Endothelial cell of umbilical vein (primary cell): ENCODE measurements around the gene FAM204A. TPM values are rescaled to one million over a fixed set of nuclear protein-coding genes. Genes with fewer than 3 reads are reported as not detected.

ENCODE experiments used
- BruUV-seq: library from RNA; stranded (reverse); fragments of 400-500 nt; replicated peaks from 2 replicates; lab custom pipeline; 2021; lab: Mats Ljungman, UMichigan
- CTCF ChIA-PET: fragments of 300-600, 350-600 bp; sonication (Branson Sonifier 250); formaldehyde crosslinking; loops from one replicate; lab custom pipeline; 2021; ENCODE audit warnings: antibody characterized with exemption, inconsistent platforms; lab: Charles Lee
- POLR2A ChIA-PET: fragments of 300-600, 350-600 bp; sonication (Branson Sonifier 250); formaldehyde crosslinking; loops from one replicate; lab custom pipeline; 2021; ENCODE audit warnings: antibody characterized with exemption, inconsistent platforms; lab: Charles Lee
- DNase-seq: peaks from one replicate; pipeline ENCODE4 v3.0.0-alpha.2; 2011; ENCODE audit warnings: low read depth, low spot score
- FAIRE-seq: peaks from 2 replicates; lab custom pipeline; 2011; peaks lifted over from hg19 to GRCh38; lab: Jason Lieb, UNC
- H2AFZ ChIP-seq: 2 replicates; pipeline ENCODE4 v1.6.0; 2012; ENCODE audit warnings: low read depth, low read length, control low read depth, inconsistent platforms
- H3K27ac ChIP-seq: 2 replicates; pipeline ENCODE4 v1.5.1; 2011; ENCODE audit warnings: low read depth, mild to moderate bottlenecking, control low read depth, low read length, moderate library complexity; ENCODE audit not compliant: insufficient read depth
- H3K27me3 ChIP-seq, 2 experiments: 2 replicates each; pipeline versions ENCODE4 v1.6.0 to v1.6.1; 2011; ENCODE audit warnings: low read length in 2 of 2, mixed read lengths in 1 of 2; ENCODE audit not compliant: control insufficient read depth in 2 of 2, insufficient read depth in 2 of 2
- H3K36me3 ChIP-seq, 2 experiments: 2 replicates in 1 of 2; 3 replicates in 1 of 2; pipeline ENCODE4 v1.5.1; 2011; ENCODE audit warnings: low read length in 2 of 2, mild to moderate bottlenecking in 1 of 2, moderate library complexity in 1 of 2; ENCODE audit not compliant: control insufficient read depth in 2 of 2, insufficient read depth in 2 of 2; ENCODE audit errors: extremely low read depth in 1 of 2
- H3K4me1 ChIP-seq: 3 replicates; pipeline ENCODE4 v1.5.1; 2011; ENCODE audit warnings: mild to moderate bottlenecking, low read length; ENCODE audit not compliant: control insufficient read depth, insufficient read depth; ENCODE audit errors: extremely low read depth
- H3K4me2 ChIP-seq: 2 replicates; pipeline ENCODE4 v1.6.1; 2011; ENCODE audit warnings: low read length, control low read depth, mixed read lengths; ENCODE audit not compliant: insufficient read depth
- H3K4me3 ChIP-seq, 3 experiments: fragments of 200-600 bp in 1 of 3; sonication (generic), shearing (Covaris generic) in 1 of 3; replicated peaks in 1 of 3; 2 replicates each; pipeline ENCODE4 v1.5.1; 2011 to 2016; ENCODE audit warnings: control low read depth in 3 of 3, low read length in 3 of 3, mild to moderate bottlenecking in 2 of 3, inconsistent platforms in 1 of 3, low read depth in 1 of 3, moderate library complexity in 1 of 3; ENCODE audit not compliant: insufficient read depth in 1 of 3
- H3K79me2 ChIP-seq: 2 replicates; pipeline ENCODE4 v1.6.0; 2012; ENCODE audit warnings: low read length, inconsistent platforms; ENCODE audit not compliant: control insufficient read depth, insufficient read depth
- H3K9ac ChIP-seq: replicated peaks from 2 replicates; pipeline ENCODE3; 2011; ENCODE audit warnings: low read length, control low read depth; ENCODE audit not compliant: insufficient read depth; ENCODE audit errors: extremely low read depth
- H3K9me1 ChIP-seq: replicated peaks from 3 replicates; pipeline ENCODE4 v1.6.0; 2011; ENCODE audit warnings: mild to moderate bottlenecking, low read length; ENCODE audit not compliant: control insufficient read depth, insufficient read depth; ENCODE audit errors: extremely low read depth
- H3K9me3 ChIP-seq: replicated peaks from 2 replicates; pipeline ENCODE4 v1.5.1; 2012; ENCODE audit warnings: low read length, inconsistent platforms; ENCODE audit not compliant: control insufficient read depth, insufficient read depth
- H4K20me1 ChIP-seq: replicated peaks from 2 replicates; pipeline ENCODE3; 2011; ENCODE audit warnings: mild to moderate bottlenecking, low read length; ENCODE audit not compliant: control insufficient read depth, insufficient read depth; ENCODE audit errors: extremely low read depth
- EZH2 ChIP-seq: IDR thresholded peaks from 2 replicates; pipeline ENCODE4 v1.6.1; 2012; ENCODE audit warnings: borderline replicate concordance, low read depth, mild to moderate bottlenecking, moderate library complexity, low read length, inconsistent platforms; ENCODE audit not compliant: severe bottlenecking
- FOS ChIP-seq: IDR thresholded peaks from 2 replicates; pipeline ENCODE4 v1.6.1; 2011; ENCODE audit warnings: mild to moderate bottlenecking, low read length, moderate library complexity, borderline replicate concordance; ENCODE audit not compliant: insufficient read depth
- GATA2 ChIP-seq: IDR thresholded peaks from 2 replicates; pipeline ENCODE4 v1.7.0; 2011; ENCODE audit warnings: low read depth, mild to moderate bottlenecking, moderate library complexity, mixed read lengths, low read length; ENCODE audit not compliant: insufficient read length, insufficient read depth
- JUN ChIP-seq: IDR thresholded peaks from 2 replicates; pipeline ENCODE4 v1.6.1; 2011; ENCODE audit warnings: borderline replicate concordance, low read depth; ENCODE audit not compliant: insufficient read length, insufficient read depth
- MYC ChIP-seq: IDR thresholded peaks from one replicate; pipeline ENCODE4 v1.6.1; 2011; ENCODE audit warnings: mild to moderate bottlenecking, low read depth, low read length
- POLR2A ChIP-seq: IDR thresholded peaks from 2 replicates; pipeline ENCODE4 v1.6.1; 2012; ENCODE audit warnings: low read depth, mild to moderate bottlenecking, control low read depth, low read length
- POLR2AphosphoS5 ChIP-seq: IDR thresholded peaks from 2 replicates; pipeline ENCODE4 v1.6.1; 2012; ENCODE audit warnings: low read depth, mild to moderate bottlenecking, control low read depth, low read length, moderate library complexity; ENCODE audit not compliant: insufficient read depth
- dilution Hi-C: fragments of 300-500 bp; cut with MboI; formaldehyde crosslinking; loops from one replicate; pipeline ENCODE4 v1.15.0; 2019; ENCODE audit warnings: low sequenced_read_pairs; ENCODE audit not compliant: extremely low pct_ligation_motif_present
- intact Hi-C: fragments of 100-400 bp; cut with micrococcal nuclease; formaldehyde crosslinking; loops from one replicate; pipeline ENCODE4 v1.10.0; 2022
- polyA plus RNA-seq, 4 experiments: library from polyadenylated mRNA; depleted of rRNA in 3 of 4; stranded (reverse) in 3 of 4; unstranded in 1 of 4; fragments of >200 nt; gene quantifications; 2 replicates each; pipeline versions ENCODE4 v1.2.1 to v1.2.3, GENCODE V29; 2011 to 2012; ENCODE audit warnings: missing spikeins in 1 of 4
- total RNA-seq: library from RNA; stranded (reverse); gene quantifications from 2 replicates; pipeline ENCODE4 v1.2.3, GENCODE V29; 2021
- TF ChIP-seq, protein P1 (sequence below), 2 donors: IDR thresholded peaks; 1 replicate in 1 of 2; 2 replicates in 1 of 2; pipeline ENCODE4 v1.5.1; 2011; ENCODE audit warnings: low read length in 2 of 2, mild to moderate bottlenecking in 2 of 2, moderate library complexity in 2 of 2, control low read depth in 1 of 2, inconsistent platforms in 1 of 2, low read depth in 1 of 2; ENCODE audit not compliant: insufficient read depth in 1 of 2; ENCODE audit errors: extremely low read depth in 1 of 2
- TF ChIP-seq, protein P2 (sequence below): IDR thresholded peaks from 2 replicates; pipeline ENCODE4 v1.6.1; 2011; ENCODE audit not compliant: insufficient read depth, insufficient read length

Gene FAM204A
- total and polyA plus RNA-seq, 2 donors (not counting 3 experiments of a cell fraction or from before 2014, with no cell fraction given) = 11.1 to 73.7 TPM

DNA sequence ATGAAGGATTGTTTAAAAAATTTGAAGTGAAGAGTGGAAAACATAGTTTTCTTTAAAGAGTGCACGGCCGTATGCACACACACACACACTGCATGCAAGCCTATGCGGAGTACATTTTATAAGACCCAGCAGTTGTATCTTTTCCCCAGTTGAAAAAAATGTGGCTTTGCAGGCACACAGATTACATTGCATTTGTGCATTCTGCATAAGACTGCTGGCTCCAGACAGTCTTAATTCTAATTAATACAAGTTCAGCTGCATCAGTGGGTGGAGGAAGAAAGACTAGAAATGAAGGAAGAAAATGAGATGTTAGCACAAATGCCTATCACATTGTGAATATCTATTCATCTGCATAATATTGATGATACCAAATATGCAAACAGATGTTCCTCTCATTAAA is 79.6 kb downstream of the FAM204A start:
- POLR2A ChIA-PET = no interaction called here

More for the DNA sequence above, 79.6 kb downstream of the FAM204A start:
- intact Hi-C loops (no loop called here), dilution Hi-C loops (no loop called here)
- TF ChIP-seq, protein P1, sequence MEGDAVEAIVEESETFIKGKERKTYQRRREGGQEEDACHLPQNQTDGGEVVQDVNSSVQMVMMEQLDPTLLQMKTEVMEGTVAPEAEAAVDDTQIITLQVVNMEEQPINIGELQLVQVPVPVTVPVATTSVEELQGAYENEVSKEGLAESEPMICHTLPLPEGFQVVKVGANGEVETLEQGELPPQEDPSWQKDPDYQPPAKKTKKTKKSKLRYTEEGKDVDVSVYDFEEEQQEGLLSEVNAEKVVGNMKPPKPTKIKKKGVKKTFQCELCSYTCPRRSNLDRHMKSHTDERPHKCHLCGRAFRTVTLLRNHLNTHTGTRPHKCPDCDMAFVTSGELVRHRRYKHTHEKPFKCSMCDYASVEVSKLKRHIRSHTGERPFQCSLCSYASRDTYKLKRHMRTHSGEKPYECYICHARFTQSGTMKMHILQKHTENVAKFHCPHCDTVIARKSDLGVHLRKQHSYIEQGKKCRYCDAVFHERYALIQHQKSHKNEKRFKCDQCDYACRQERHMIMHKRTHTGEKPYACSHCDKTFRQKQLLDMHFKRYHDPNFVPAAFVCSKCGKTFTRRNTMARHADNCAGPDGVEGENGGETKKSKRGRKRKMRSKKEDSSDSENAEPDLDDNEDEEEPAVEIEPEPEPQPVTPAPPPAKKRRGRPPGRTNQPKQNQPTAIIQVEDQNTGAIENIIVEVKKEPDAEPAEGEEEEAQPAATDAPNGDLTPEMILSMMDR (IDR thresholded peaks at IDR 0.05; ENCODE audit: extremely low read depth in 1 of 2, insufficient read depth in 1 of 2, low read depth in 1 of 2, low read length in 2 of 2) = no peak
- TF ChIP-seq JUN (no peak), EZH2 (no peak), GATA2 (no peak), MYC (no peak), FOS (no peak), POLR2AphosphoS5 (no peak), POLR2A (no peak)
- TF ChIP-seq, protein P2, sequence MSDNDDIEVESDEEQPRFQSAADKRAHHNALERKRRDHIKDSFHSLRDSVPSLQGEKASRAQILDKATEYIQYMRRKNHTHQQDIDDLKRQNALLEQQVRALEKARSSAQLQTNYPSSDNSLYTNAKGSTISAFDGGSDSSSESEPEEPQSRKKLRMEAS = no peak
- Histone ChIP-seq H3K9me3 (no peaks in the 10 kb centered on the region), H2AFZ (no peak overlapping the region), H3K9me1 (no peaks in the 10 kb centered on the region), H3K27me3 (peaks cover 0 to 4% of the 10 kb centered on the region in 2 experiments), H4K20me1 (no peaks in the 10 kb centered on the region), H3K27ac (no peak overlapping the region), H3K79me2 (no peaks in the 10 kb centered on the region), H3K9ac (no peak overlapping the region), H3K4me2 (no peak overlapping the region), H3K36me3 (no peaks in the 10 kb centered on the region), H3K4me3 (no peak overlapping the region), H3K4me1 (no peaks in the 10 kb centered on the region)
- DNase-seq (no peak), FAIRE-seq (no peak)
- CTCF ChIA-PET = no interaction called here
- no TSS peak for BruUV-seq
